Measurements from ENCODE around the gene MOXD1.

GRCh38 chr6:132414322-132414721 lies 13.0 kb upstream of the MOXD1 start:
- no peak for TF ChIP-seq CTCF (IDR thresholded peaks at IDR 0.05)
- TF ChIP-seq POLR2A (IDR thresholded peaks at IDR 0.05) = no peak

All from thyroid gland (tissue), 4 donors.